Activated T-helper 17 cell treated with anti-CD3 and anti-CD28 coated beads, Interleukin-2, amount 50 U/mL, for 72 hours (primary cell): ENCODE results near the gene RHCG. TPM values are rescaled to one million over a fixed set of nuclear protein-coding genes. Genes with fewer than 3 reads are reported as not detected.

Source experiments
- ATAC-seq: fragments of 150-1000 bp; cut with Tn5 transposase; replicated peaks from 2 replicates; pipeline ENCODE4 v1.10.0; 2021; ENCODE audit warnings: mild to moderate bottlenecking, moderate library complexity
- H3K27ac Mint-ChIP-seq: one replicate; pipeline ENCODE4 v1.8.0; 2022; ENCODE audit warnings: mixed read lengths
- H3K27me3 Mint-ChIP-seq: one replicate; pipeline ENCODE4 v1.8.0; 2022; ENCODE audit warnings: mixed read lengths
- H3K36me3 Mint-ChIP-seq: one replicate; pipeline ENCODE4 v1.8.0; 2022; ENCODE audit warnings: low read depth, mild to moderate bottlenecking, mixed read lengths
- H3K4me1 Mint-ChIP-seq: one replicate; pipeline ENCODE4 v1.8.0; 2022; ENCODE audit warnings: mixed read lengths
- H3K4me3 Mint-ChIP-seq: one replicate; pipeline ENCODE4 v1.8.0; 2022; ENCODE audit warnings: mild to moderate bottlenecking, mixed read lengths
- H3K9me3 Mint-ChIP-seq: one replicate; pipeline ENCODE4 v1.8.0; 2022; ENCODE audit warnings: mixed read lengths
- total RNA-seq, 2 donors: library from RNA; stranded (reverse); gene quantifications; one replicate each; pipeline ENCODE4 v1.2.3, GENCODE V29; 2022

The RHCG gene
- total RNA-seq, 2 donors from 2014 or later, result not detected

GRCh38 chr15:89450076-89451006, 46.0 kb downstream of the RHCG start:
- no peaks in the 10 kb centered on the region for H3K9me3 Mint-ChIP-seq
- H3K36me3 Mint-ChIP-seq, result no peaks in the 10 kb centered on the region
- H3K27me3 Mint-ChIP-seq, result peaks cover 41% of the 10 kb centered on the region
- H3K27ac Mint-ChIP-seq, result no peak overlapping the region
- no peaks in the 10 kb centered on the region for H3K4me1 Mint-ChIP-seq
- no peak for ATAC-seq
- H3K4me3 Mint-ChIP-seq, result no peak overlapping the region

- H3K9me3 Mint-ChIP-seq, result no peaks in the 10 kb centered on the region
- peaks cover 45% of the 10 kb centered on the region for H3K27me3 Mint-ChIP-seq
- no peak overlapping the region for H3K27ac Mint-ChIP-seq
- H3K4me3 Mint-ChIP-seq, result no peak overlapping the region
- no peaks in the 10 kb centered on the region for H3K36me3 Mint-ChIP-seq
- H3K4me1 Mint-ChIP-seq, result no peaks in the 10 kb centered on the region
- no peak for ATAC-seq
Measured at GRCh38 chr15:89448825-89449224, 47.6 kb downstream of the RHCG start.

- no peaks in the 10 kb centered on the region for H3K9me3 Mint-ChIP-seq
- ATAC-seq, result no peak
- peaks cover 42% of the 10 kb centered on the region for H3K27me3 Mint-ChIP-seq
- H3K4me3 Mint-ChIP-seq, result no peak overlapping the region
- no peak overlapping the region for H3K27ac Mint-ChIP-seq
- H3K36me3 Mint-ChIP-seq, result no peaks in the 10 kb centered on the region
- H3K4me1 Mint-ChIP-seq, result no peaks in the 10 kb centered on the region
Measured at GRCh38 chr15:89447676-89448075, 48.7 kb downstream of the RHCG start.

DNA sequence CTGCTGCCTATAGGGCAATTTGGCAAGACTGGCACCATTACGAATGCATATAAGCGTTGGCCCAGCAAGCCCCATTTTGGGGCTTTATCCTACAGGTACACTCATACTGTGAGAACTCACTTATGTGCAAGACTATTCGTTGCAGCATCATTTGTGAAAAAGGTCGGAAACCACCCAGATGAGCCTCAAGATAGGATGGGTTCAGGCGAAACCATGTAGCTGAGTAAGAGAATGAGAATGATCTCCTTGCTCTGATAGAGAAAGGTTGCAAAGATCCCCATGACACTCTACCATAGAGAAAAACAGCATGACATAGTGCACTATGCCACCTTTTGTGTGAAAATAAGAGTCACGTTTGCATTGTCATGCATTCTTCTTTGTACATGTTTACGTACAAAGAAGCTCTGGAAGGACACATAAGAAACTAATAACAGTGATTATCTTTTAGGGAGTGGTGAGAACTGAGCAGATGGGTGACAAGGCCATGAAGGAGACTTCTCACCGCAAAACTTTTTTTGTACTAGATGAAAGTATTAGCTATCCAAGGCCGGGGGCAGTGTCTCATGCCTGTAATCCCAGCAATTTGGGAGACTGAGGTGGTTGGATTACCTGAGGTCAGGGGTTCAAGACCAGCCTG, 50.0 kb downstream of the RHCG start:
- no peak overlapping the region for H3K27ac Mint-ChIP-seq
- no peaks in the 10 kb centered on the region for H3K9me3 Mint-ChIP-seq
- H3K27me3 Mint-ChIP-seq, result peaks cover 42% of the 10 kb centered on the region
- ATAC-seq, result peak; percentile 47
- no peaks in the 10 kb centered on the region for H3K4me1 Mint-ChIP-seq
- H3K36me3 Mint-ChIP-seq, result no peaks in the 10 kb centered on the region
- no peak overlapping the region for H3K4me3 Mint-ChIP-seq

GRCh38 chr15:89445518-89445917, 50.9 kb downstream of the RHCG start:
- no peak overlapping the region for H3K27ac Mint-ChIP-seq
- no peaks in the 10 kb centered on the region for H3K9me3 Mint-ChIP-seq
- peaks cover 37% of the 10 kb centered on the region for H3K27me3 Mint-ChIP-seq
- no peak overlapping the region for H3K4me3 Mint-ChIP-seq
- H3K36me3 Mint-ChIP-seq, result no peaks in the 10 kb centered on the region
- ATAC-seq, result no peak
- no peaks in the 10 kb centered on the region for H3K4me1 Mint-ChIP-seq

- Mint-ChIP-seq H3K4me1 (no peaks in the 10 kb centered on the region), H3K27me3 (peaks cover 37% of the 10 kb centered on the region), H3K36me3 (no peaks in the 10 kb centered on the region), H3K27ac (no peak overlapping the region), H3K9me3 (no peaks in the 10 kb centered on the region), H3K4me3 (no peak overlapping the region)
- ATAC-seq, result no peak
Measured at GRCh38 chr15:89444241-89445225, 51.9 kb downstream of the RHCG start.

DNA sequence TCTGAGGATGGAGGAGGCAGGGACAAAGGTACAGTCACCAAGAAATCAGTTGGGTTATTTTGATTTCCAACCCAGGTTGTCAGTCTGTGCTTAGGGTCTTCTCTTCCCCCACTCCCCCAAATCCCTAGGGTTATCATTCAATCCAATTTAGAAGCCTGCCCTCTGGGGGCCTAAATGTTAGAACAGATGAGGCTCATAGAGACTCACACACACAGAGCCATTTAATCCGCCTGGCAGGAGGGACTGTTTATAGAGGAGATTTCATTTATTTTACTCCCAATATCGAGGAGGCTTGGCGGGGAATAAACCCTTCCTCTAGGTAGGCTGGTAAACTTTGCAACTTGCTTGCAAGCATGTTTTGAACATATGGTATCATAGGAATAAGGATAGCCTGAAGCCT, 52.8 kb downstream of the RHCG start:
- Mint-ChIP-seq H3K9me3 (no peaks in the 10 kb centered on the region), H3K36me3 (no peaks in the 10 kb centered on the region), H3K27me3 (peaks cover 39% of the 10 kb centered on the region), H3K27ac (no peak overlapping the region), H3K4me3 (no peak overlapping the region), H3K4me1 (no peaks in the 10 kb centered on the region)
- no peak for ATAC-seq

- Mint-ChIP-seq H3K4me3 (no peak overlapping the region), H3K36me3 (no peaks in the 10 kb centered on the region), H3K27me3 (peaks cover 35% of the 10 kb centered on the region), H3K9me3 (no peaks in the 10 kb centered on the region), H3K4me1 (no peaks in the 10 kb centered on the region), H3K27ac (no peak overlapping the region)
- ATAC-seq, result peak; percentile 38
Measured at GRCh38 chr15:89442671-89443307, 53.6 kb downstream of the RHCG start.

DNA sequence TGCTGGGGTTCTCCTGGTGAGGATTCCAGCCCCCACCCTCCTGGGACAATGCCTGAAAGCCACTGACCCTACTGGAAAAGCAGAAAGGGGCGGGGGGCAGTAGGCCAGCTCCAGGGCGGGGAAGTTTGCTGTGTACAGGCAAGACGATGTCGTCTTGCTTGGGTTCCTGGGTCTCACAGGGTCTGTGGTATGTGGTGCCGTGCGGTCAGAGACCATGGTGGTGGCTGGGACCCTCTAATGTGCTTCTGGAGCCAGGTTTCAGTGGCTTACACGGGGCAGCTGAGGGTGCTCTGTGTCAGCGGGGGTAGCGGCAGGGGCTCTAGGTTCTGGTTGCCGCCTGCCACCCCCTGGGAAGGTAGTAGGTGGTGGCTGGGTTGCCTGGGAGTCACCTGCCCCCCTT, 54.2 kb downstream of the RHCG start:
- Mint-ChIP-seq H3K4me3 (no peak overlapping the region), H3K4me1 (no peaks in the 10 kb centered on the region), H3K27ac (no peak overlapping the region), H3K27me3 (peaks cover 38% of the 10 kb centered on the region), H3K36me3 (no peaks in the 10 kb centered on the region), H3K9me3 (no peaks in the 10 kb centered on the region)
- no peak for ATAC-seq

- H3K9me3 Mint-ChIP-seq, result no peaks in the 10 kb centered on the region
- H3K4me3 Mint-ChIP-seq, result no peak overlapping the region
- H3K36me3 Mint-ChIP-seq, result no peaks in the 10 kb centered on the region
- H3K27ac Mint-ChIP-seq, result no peak overlapping the region
- no peak for ATAC-seq
- H3K4me1 Mint-ChIP-seq, result no peaks in the 10 kb centered on the region
- H3K27me3 Mint-ChIP-seq, result peaks cover 40% of the 10 kb centered on the region
Measured at GRCh38 chr15:89441295-89441812, 55.0 kb downstream of the RHCG start.

- Mint-ChIP-seq H3K36me3 (no peaks in the 10 kb centered on the region), H3K27ac (no peak overlapping the region), H3K27me3 (peaks cover 38% of the 10 kb centered on the region), H3K4me3 (no peak overlapping the region), H3K9me3 (no peaks in the 10 kb centered on the region), H3K4me1 (no peaks in the 10 kb centered on the region)
- ATAC-seq, result no peak
Measured at GRCh38 chr15:89439764-89440163, 56.6 kb downstream of the RHCG start.

GRCh38 chr15:89436560-89437311, 59.6 kb downstream of the RHCG start:
- Mint-ChIP-seq H3K4me1 (no peaks in the 10 kb centered on the region), H3K27ac (no peak overlapping the region), H3K4me3 (no peak overlapping the region), H3K9me3 (no peaks in the 10 kb centered on the region), H3K27me3 (peaks cover 34% of the 10 kb centered on the region), H3K36me3 (no peaks in the 10 kb centered on the region)
- no peak for ATAC-seq

GRCh38 chr15:89435362-89435761, 61.0 kb downstream of the RHCG start:
- no peak for ATAC-seq
- H3K27me3 Mint-ChIP-seq, result peaks cover 34% of the 10 kb centered on the region
- no peaks in the 10 kb centered on the region for H3K36me3 Mint-ChIP-seq
- peaks cover 2% of the 10 kb centered on the region for H3K4me1 Mint-ChIP-seq
- H3K27ac Mint-ChIP-seq, result no peak overlapping the region
- H3K9me3 Mint-ChIP-seq, result no peaks in the 10 kb centered on the region
- H3K4me3 Mint-ChIP-seq, result no peak overlapping the region
